ENCODE results near the gene SCN8A.

- TF ChIP-seq CTCF (IDR thresholded peaks at IDR 0.05) (no peak), POLR2A (IDR thresholded peaks at IDR 0.05) (no peak)
These were observed 78.2 kb downstream of the SCN8A start for GRCh38 chr12:51669271-51669670.

Data from testis (tissue), 2 donors.